ENCODE data around the gene ZNRD2. TPM values are rescaled to one million over a fixed set of nuclear protein-coding genes. Genes with fewer than 3 reads are reported as not detected.

ZNRD2 gene
- total RNA-seq, 1 experiment from 2014 or later = 45.8 TPM

- H3K79me1 ChIP-seq (ENCODE audit: insufficient read depth, low read depth, low read length, poor library complexity, severe bottlenecking) = no peaks in the 10 kb centered on the region
- no peak overlapping the region for H3T11ph ChIP-seq (ENCODE audit: low read length)
- H2AK5ac ChIP-seq (ENCODE audit: insufficient read length, low read length) = no peak overlapping the region
- no peak overlapping the region for H3K27ac ChIP-seq (ENCODE audit: insufficient read length, low read depth, low read length)
- no peak overlapping the region for H4K5ac ChIP-seq (ENCODE audit: insufficient read length, low read depth, low read length)
- TF ChIP-seq CTCF (conservative IDR thresholded peaks at IDR 0.05) = no peak
- H4K91ac ChIP-seq (ENCODE audit: insufficient read length, low read depth, low read length) = no peak overlapping the region
- no peak overlapping the region for H2AFZ ChIP-seq (ENCODE audit: low read length)
- no peak overlapping the region for H3K18ac ChIP-seq (ENCODE audit: insufficient read length, low read depth, low read length)
- H3K27ac Mint-ChIP-seq = peak overlapping the region in 1 of 3 experiments; percentile 57; a peak in 1 of 7 replicates
- peaks cover 0 to 4% (median 3%) of the 10 kb centered on the region in 3 experiments; a peak in 3 of 7 replicates for H3K36me3 Mint-ChIP-seq (ENCODE audit: insufficient read depth in 1 of 3, low read depth in 3 of 3)
- no peak overlapping the region for H2BK15ac ChIP-seq (ENCODE audit: low read depth, low read length)
- peaks cover under 1 to 30% of the 10 kb centered on the region in 2 experiments; a peak in 3 of 4 replicates for H3K4me1 Mint-ChIP-seq
- H3K27me3 Mint-ChIP-seq (ENCODE audit: low read depth) = peaks cover 19% of the 10 kb centered on the region
- DNase-seq = no peak
- H3K4me2 ChIP-seq (ENCODE audit: insufficient read depth, insufficient read length, low read length) = no peak overlapping the region
- H3K27me3 ChIP-seq (ENCODE audit: insufficient read depth, low read length) = no peaks in the 10 kb centered on the region; the same call in 1 of the 2 replicates
- WGBS (ENCODE audit: extremely low coverage, insufficient read length, low lambda C conversion rate) = no CpG with 5 or more reads among the region's 4 CpGs
- no peak overlapping the region for H2BK120ac ChIP-seq (ENCODE audit: low read depth, low read length, poor library complexity, severe bottlenecking)
- H3K9me3 Mint-ChIP-seq = no peaks in the 10 kb centered on the region
- no peak overlapping the region for H3K9ac ChIP-seq (ENCODE audit: extremely low read depth, insufficient read length, low read length)
- no peak overlapping the region for H3K56ac ChIP-seq (ENCODE audit: insufficient read length, low read depth, low read length)
- no peak overlapping the region for H3K14ac ChIP-seq (ENCODE audit: insufficient read depth, low read length)
- no peak overlapping the region for H2BK5ac ChIP-seq (ENCODE audit: insufficient read length, low read length)
- peak overlapping the region in 1 of 2 experiments; percentile 34; a peak in 3 of 5 replicates for H3K4me3 Mint-ChIP-seq
- no peak overlapping the region for H4K8ac ChIP-seq (replicated peaks; ENCODE audit: insufficient read length, low read depth, low read length)
- H2BK12ac ChIP-seq (ENCODE audit: insufficient read length, low read depth, low read length) = no peak overlapping the region
- H3K9me3 ChIP-seq (ENCODE audit: control insufficient read depth, low read depth, low read length) = no peaks in the 10 kb centered on the region
- no peaks in the 10 kb centered on the region for H3K4me1 ChIP-seq (ENCODE audit: insufficient read depth, low read length)
- H2BK20ac ChIP-seq (ENCODE audit: low read depth, low read length, poor library complexity, severe bottlenecking) = no peak overlapping the region
- H3K79me2 ChIP-seq (ENCODE audit: insufficient read depth, low read length) = no peaks in the 10 kb centered on the region
- no peaks in the 10 kb centered on the region for H4K20me1 ChIP-seq (ENCODE audit: control insufficient read depth, insufficient read depth, insufficient read length)
- H3K23ac ChIP-seq (ENCODE audit: insufficient read length, low read depth, low read length) = no peak overlapping the region
- H3K23me2 ChIP-seq (ENCODE audit: insufficient read length, low read depth, low read length, poor library complexity, severe bottlenecking) = no peaks in the 10 kb centered on the region
- no peak overlapping the region for H3K4ac ChIP-seq (ENCODE audit: low read depth, low read length)
Observed at GRCh38 chr11:65586247-65586630, 16.0 kb downstream of the ZNRD2 start.

Measured in H9 (cell line).